Stomach (tissue), 4 donors: ENCODE results near the gene CHCHD6.

Experiments
- CTCF ChIP-seq, 7 experiments: fragments of 450-650 bp in 4 of 7; fragments of 200-600 bp in 3 of 7; sonication (generic) in 3 of 7; IDR thresholded peaks; one replicate each; pipeline ENCODE4 v1.5.1; 2016 to 2019; ENCODE audit warnings: antibody characterized with exemption in 7 of 7, control low read depth in 2 of 7, mild to moderate bottlenecking in 1 of 7
- EP300 ChIP-seq: sonication (generic); formaldehyde crosslinking; IDR thresholded peaks from one replicate; pipeline ENCODE4 v1.6.1; 2017; ENCODE audit warnings: antibody characterized with exemption

GRCh38 chr3:126893651-126894050 is 189.6 kb downstream of the CHCHD6 start:
- no peak for TF ChIP-seq CTCF (IDR thresholded peaks at IDR 0.05)
- TF ChIP-seq EP300: no peak
